ENCODE measurements around the gene SMOC1.

GRCh38 chr14:69951263-69951662 lies 72.0 kb downstream of the SMOC1 start:
- no peak for TF ChIP-seq CTCF (IDR thresholded peaks at IDR 0.05; ENCODE audit: low read depth, low read length)
- no peak for TF ChIP-seq POLR2A (IDR thresholded peaks at IDR 0.05; ENCODE audit: extremely low read depth, insufficient read length)
